HG03558 (cell line): Measurements from ENCODE around the gene POLR1B.

Experiments
- ATAC-seq: cut with Tn5 transposase; IDR thresholded peaks from one replicate; pipeline ENCODE4 v1.9.1; 2021; ENCODE audit warnings: moderate number of reproducible peaks; ENCODE audit not compliant: unreplicated experiment; ENCODE audit errors: extremely low read depth

The POLR1B gene

GRCh38 chr2:112539306-112539705, 3.0 kb upstream of the POLR1B start:
- ATAC-seq = no peak

- no peak for ATAC-seq
Measured at GRCh38 chr2:112540906-112541305, 1.4 kb upstream of the POLR1B start.

- peak; percentile 15 for ATAC-seq
Measured at GRCh38 chr2:112541315-112542122, 746 bp upstream of the POLR1B start.

GRCh38 chr2:112542984-112543661, 858 bp downstream of the POLR1B start:
- ATAC-seq = no peak

GRCh38 chr2:112547333-112547732, 5.1 kb downstream of the POLR1B start:
- no peak for ATAC-seq

- no peak for ATAC-seq
Measured at GRCh38 chr2:112548980-112549379, 6.7 kb downstream of the POLR1B start.

GRCh38 chr2:112566104-112566503, 23.8 kb downstream of the POLR1B start:
- peak; percentile 38 for ATAC-seq

- ATAC-seq = peak; percentile 18
Measured at GRCh38 chr2:112566508-112566907, 24.2 kb downstream of the POLR1B start.

GRCh38 chr2:112572005-112572404, 29.7 kb downstream of the POLR1B start:
- no peak for ATAC-seq

GRCh38 chr2:112577756-112578155, 35.5 kb downstream of the POLR1B start:
- no peak for ATAC-seq

- no peak for ATAC-seq
Measured at GRCh38 chr2:112579241-112579640, 37.0 kb downstream of the POLR1B start.

GRCh38 chr2:112580084-112580483, 37.8 kb downstream of the POLR1B start:
- ATAC-seq = no peak

GRCh38 chr2:112582314-112582746, 40.1 kb downstream of the POLR1B start:
- ATAC-seq = no peak

GRCh38 chr2:112583497-112584133, 41.4 kb downstream of the POLR1B start:
- ATAC-seq = no peak

- ATAC-seq = peak; percentile 64
Measured at GRCh38 chr2:112584134-112584890, 42.0 kb downstream of the POLR1B start, which contains the start of gene CHCHD5. Gene CHCHD5 (plus strand): TSS chr2:112584609. CDS start chr2:112584648, 39 bp downstream.

GRCh38 chr2:112584891-112585250, 42.6 kb downstream of the POLR1B start:
- no peak for ATAC-seq

GRCh38 chr2:112585400-112585799, 43.1 kb downstream of the POLR1B start:
- ATAC-seq = no peak

- no peak for ATAC-seq
Measured at GRCh38 chr2:112585873-112586464, 43.7 kb downstream of the POLR1B start.

GRCh38 chr2:112588611-112589045, 46.4 kb downstream of the POLR1B start:
- no peak for ATAC-seq

GRCh38 chr2:112591413-112591812, 49.1 kb downstream of the POLR1B start:
- no peak for ATAC-seq
